ENCODE results near the gene ZNF670. TPM values are rescaled to one million over a fixed set of nuclear protein-coding genes. Genes with fewer than 3 reads are reported as not detected.
A peak's percentile ranks its signal among the peaks of the same experiment; 100 is the strongest.
"Not testable (repeated sequence)": the region's sequence is repeated elsewhere in the genome, so short reads cannot be mapped to it uniquely, and the experiment has no call there.

Gene ZNF670
- total RNA-seq, result 3.3 TPM in 2 replicates
- long read RNA-seq, transcript ZNF670-201 (4 exons, 1,994 nt), result major isoform, 35 of 38 reads
- long read RNA-seq, partial matches to known transcripts, result 0 of 38 reads
- long read RNA-seq, other reads (novel, unspliced or antisense), result 3 of 38 reads

DNA sequence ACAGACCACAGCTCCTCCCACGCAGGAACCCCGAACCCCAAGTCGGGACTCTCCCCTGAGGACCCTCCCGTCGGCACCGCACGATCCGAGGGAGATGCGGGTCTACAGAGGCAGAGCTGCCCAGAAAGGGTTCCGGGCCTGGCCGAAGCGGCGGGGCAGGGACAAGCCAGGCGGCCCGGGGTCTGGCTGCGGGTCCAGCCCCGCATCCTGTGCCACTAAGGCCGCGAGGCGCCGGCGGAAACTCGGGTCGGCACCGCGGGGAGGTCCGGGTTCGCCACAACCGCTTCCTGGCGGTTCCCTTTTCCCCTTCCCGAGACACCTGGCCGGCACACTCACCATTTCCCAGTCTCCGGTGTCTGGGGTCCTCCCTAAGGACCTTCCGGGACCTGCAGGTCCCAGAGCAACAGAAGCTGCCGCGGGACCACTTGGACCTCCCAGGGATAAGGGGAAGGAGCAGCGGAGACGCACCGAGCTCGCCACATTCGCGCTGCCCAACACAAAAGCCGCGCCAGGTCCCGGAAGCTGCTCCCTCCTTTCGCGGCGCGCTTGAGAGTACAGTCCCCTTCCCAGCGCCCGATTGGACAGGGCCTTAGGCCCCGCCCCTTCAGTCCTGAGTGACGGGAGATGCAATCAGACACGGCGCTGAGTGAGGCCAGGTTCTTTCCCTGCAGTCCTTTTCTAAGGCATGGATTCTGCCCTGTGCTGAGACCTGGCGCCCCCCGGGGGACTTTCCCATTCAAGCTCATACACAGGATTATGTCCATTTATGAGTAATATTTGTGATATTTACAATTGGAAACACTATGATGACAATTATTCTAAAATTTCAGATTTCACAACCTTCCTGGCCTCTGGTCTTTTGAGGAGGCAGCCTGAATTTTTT lies at the start of gene ZNF670:
Gene ZNF670 (minus strand): TSS at position 554 of the 883 bp plus-strand sequence. CDS start 215 bp downstream, at position 339.
- H3K36me3 Mint-ChIP-seq (ENCODE audit: unreplicated experiment), result peaks cover 10% of the 10 kb centered on the region
- H3K27me3 Mint-ChIP-seq (ENCODE audit: unreplicated experiment), result peaks cover 7% of the 10 kb centered on the region
- peak within 1 kb of the TSS; percentile 92 for H3K4me3 Mint-ChIP-seq (ENCODE audit: unreplicated experiment)
- H3K27ac Mint-ChIP-seq (ENCODE audit: unreplicated experiment), result peak within 1 kb of the TSS; percentile 95
- peaks cover 6% of the 10 kb centered on the region for H3K9me3 Mint-ChIP-seq (ENCODE audit: unreplicated experiment)
- DNase-seq (ENCODE audit: extremely low spot score, unreplicated experiment), result peak; percentile 96
- TF ChIP-seq, protein P1, sequence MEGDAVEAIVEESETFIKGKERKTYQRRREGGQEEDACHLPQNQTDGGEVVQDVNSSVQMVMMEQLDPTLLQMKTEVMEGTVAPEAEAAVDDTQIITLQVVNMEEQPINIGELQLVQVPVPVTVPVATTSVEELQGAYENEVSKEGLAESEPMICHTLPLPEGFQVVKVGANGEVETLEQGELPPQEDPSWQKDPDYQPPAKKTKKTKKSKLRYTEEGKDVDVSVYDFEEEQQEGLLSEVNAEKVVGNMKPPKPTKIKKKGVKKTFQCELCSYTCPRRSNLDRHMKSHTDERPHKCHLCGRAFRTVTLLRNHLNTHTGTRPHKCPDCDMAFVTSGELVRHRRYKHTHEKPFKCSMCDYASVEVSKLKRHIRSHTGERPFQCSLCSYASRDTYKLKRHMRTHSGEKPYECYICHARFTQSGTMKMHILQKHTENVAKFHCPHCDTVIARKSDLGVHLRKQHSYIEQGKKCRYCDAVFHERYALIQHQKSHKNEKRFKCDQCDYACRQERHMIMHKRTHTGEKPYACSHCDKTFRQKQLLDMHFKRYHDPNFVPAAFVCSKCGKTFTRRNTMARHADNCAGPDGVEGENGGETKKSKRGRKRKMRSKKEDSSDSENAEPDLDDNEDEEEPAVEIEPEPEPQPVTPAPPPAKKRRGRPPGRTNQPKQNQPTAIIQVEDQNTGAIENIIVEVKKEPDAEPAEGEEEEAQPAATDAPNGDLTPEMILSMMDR (IDR thresholded peaks at IDR 0.05), result no peak
- H3K4me1 Mint-ChIP-seq (ENCODE audit: unreplicated experiment), result peaks cover 18% of the 10 kb centered on the region

DNA sequence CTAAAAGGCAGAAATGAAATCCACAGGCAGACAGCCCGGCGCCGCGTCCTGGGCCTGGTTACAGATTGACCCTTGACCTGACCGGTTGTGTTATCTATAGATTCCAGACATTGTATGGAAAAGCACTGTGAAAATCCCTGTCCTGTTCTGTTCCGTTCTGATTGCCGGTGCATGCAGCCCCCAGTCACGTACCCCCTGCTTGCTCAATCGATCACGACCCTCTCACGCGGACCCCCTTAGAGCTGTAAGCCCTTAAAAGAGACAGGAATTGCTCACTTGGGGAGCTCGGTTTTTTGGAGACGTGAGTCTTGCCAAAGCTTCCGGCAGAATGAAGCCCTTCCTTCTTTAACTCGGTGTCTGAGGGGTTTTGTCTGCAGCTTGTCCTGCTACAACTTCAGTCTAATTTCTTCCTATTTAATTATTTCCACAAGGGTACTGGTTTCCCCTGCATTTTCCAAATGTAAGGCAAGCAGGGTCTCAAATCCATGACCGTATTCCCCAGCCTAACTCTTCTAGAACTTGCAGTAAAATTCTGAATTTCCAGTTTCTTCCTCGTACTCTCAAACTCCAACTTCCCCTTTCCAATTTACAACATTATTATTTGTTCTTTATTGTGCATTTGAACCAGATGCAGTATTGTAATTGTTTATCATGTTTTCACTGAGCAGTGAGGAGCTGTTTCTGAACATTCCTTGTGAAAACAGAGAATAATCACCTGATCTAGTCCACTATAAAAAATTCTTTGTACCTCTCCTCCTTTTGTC lies 49.1 kb upstream of the ZNF670 start:
- not testable (repeated sequence) for H3K4me1 Mint-ChIP-seq (ENCODE audit: unreplicated experiment); H3K9me3 Mint-ChIP-seq (ENCODE audit: unreplicated experiment); H3K36me3 Mint-ChIP-seq (ENCODE audit: unreplicated experiment); DNase-seq (ENCODE audit: extremely low spot score, unreplicated experiment); H3K27me3 Mint-ChIP-seq (ENCODE audit: unreplicated experiment)
- H3K27ac Mint-ChIP-seq (ENCODE audit: unreplicated experiment), result peak overlapping the region; percentile 78
- H3K4me3 Mint-ChIP-seq (ENCODE audit: unreplicated experiment), result peak overlapping the region; percentile 83

DNA sequence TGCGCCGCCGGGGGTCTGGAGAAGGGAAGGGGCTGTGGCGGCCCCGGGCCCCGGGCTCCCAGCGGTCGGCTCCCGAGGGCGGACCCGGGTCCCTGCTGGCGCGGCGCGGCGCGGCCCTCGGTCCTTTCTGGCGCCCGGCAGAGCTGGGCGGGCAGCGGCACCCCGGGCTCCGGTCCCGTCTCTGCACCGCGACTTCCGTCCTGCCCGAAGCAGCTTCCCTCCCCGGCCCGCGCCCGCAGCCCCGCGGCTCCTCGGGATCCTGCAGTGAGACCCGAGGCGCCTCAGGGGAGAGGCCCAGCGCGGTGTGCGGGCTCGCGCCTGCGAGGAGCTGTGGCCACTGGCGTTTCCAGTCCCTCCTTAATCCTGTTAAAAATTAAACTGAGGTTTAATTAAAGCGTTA lies 48.0 kb upstream of the ZNF670 start:
- not testable (repeated sequence) for H3K27ac Mint-ChIP-seq (ENCODE audit: unreplicated experiment); H3K4me3 Mint-ChIP-seq (ENCODE audit: unreplicated experiment); H3K27me3 Mint-ChIP-seq (ENCODE audit: unreplicated experiment); H3K9me3 Mint-ChIP-seq (ENCODE audit: unreplicated experiment); H3K36me3 Mint-ChIP-seq (ENCODE audit: unreplicated experiment); H3K4me1 Mint-ChIP-seq (ENCODE audit: unreplicated experiment); DNase-seq (ENCODE audit: extremely low spot score, unreplicated experiment)

DNA sequence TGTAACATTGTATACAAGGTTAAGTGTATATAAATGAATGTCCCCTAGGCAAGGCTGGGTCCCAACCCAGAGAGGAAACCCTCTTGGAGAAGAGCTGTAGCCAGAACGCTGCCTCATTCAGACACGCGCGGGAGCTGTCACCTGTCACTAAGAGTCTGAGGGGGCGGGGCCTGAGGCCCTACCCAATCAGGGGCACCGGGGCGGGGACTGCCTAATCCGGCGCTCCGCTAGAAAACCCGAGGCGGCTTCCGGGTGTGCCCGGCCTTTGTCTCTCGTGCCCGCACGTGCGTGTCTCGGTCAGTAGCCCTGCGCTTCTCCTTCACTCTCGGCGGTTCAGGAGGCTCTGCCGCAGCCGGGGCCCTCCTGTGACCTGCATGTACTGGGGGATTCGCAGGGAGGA lies 47.6 kb upstream of the ZNF670 start:
- not testable (repeated sequence) for H3K27me3 Mint-ChIP-seq (ENCODE audit: unreplicated experiment); H3K36me3 Mint-ChIP-seq (ENCODE audit: unreplicated experiment); DNase-seq (ENCODE audit: extremely low spot score, unreplicated experiment); H3K4me1 Mint-ChIP-seq (ENCODE audit: unreplicated experiment); H3K4me3 Mint-ChIP-seq (ENCODE audit: unreplicated experiment); H3K9me3 Mint-ChIP-seq (ENCODE audit: unreplicated experiment); H3K27ac Mint-ChIP-seq (ENCODE audit: unreplicated experiment)

DNA sequence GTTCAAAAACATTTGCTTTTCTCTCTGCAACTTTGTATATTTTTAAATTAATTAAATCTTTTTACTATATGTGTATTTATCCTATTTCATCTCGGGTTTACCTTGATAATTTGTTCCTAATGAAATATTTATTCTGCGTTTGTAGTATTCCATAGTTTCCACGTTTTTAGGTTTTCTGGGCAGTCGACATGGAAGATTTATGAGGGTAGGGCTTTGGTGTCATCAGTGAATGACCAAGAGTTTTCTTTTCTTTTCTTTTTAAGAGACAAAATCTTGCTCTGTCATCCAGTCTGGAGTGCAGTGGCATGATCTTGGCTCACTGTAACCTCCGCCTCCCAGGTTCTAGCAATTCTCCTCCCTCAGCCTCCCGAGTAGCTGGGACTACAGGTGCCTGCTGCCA lies 42.8 kb upstream of the ZNF670 start:
- TF ChIP-seq, protein P1 (IDR thresholded peaks at IDR 0.05), result no peak

DNA sequence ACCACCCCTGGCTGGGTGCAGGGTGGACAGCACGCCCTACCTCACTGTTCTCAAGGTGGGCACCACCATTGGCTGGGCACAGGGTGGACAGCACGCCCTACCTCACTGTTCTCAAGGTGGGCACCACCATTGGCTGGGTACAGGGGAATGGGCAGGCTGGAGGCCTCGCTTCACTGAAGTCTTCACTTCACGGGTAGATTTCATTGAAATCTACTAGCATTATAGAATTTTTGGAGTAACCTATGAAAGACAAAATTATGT lies 41.7 kb upstream of the ZNF670 start:
- H3K4me1 Mint-ChIP-seq (ENCODE audit: unreplicated experiment); H3K4me3 Mint-ChIP-seq (ENCODE audit: unreplicated experiment); DNase-seq (ENCODE audit: extremely low spot score, unreplicated experiment); H3K27ac Mint-ChIP-seq (ENCODE audit: unreplicated experiment); H3K27me3 Mint-ChIP-seq (ENCODE audit: unreplicated experiment); H3K36me3 Mint-ChIP-seq (ENCODE audit: unreplicated experiment); H3K9me3 Mint-ChIP-seq (ENCODE audit: unreplicated experiment): not testable (repeated sequence)

More for the DNA sequence above, 42.8 kb upstream of the ZNF670 start:
- DNase-seq (ENCODE audit: extremely low spot score, unreplicated experiment), result no peak
- H3K36me3 Mint-ChIP-seq (ENCODE audit: unreplicated experiment), result peaks cover 2% of the 10 kb centered on the region
- H3K4me3 Mint-ChIP-seq (ENCODE audit: unreplicated experiment), result no peak overlapping the region
- H3K27ac Mint-ChIP-seq (ENCODE audit: unreplicated experiment), result no peak overlapping the region
- peaks cover 3% of the 10 kb centered on the region for H3K9me3 Mint-ChIP-seq (ENCODE audit: unreplicated experiment)
- no peaks in the 10 kb centered on the region for H3K27me3 Mint-ChIP-seq (ENCODE audit: unreplicated experiment)
- H3K4me1 Mint-ChIP-seq (ENCODE audit: unreplicated experiment), result no peaks in the 10 kb centered on the region

Measured in osteocyte (in vitro differentiated cells).